GM18951 (cell line): ENCODE measurements around the gene RRAS2.
"Not testable (repeated sequence)": the region's sequence is repeated elsewhere in the genome, so short reads cannot be mapped to it uniquely, and the experiment has no call there.

Source experiments
- POLR2A ChIP-seq: IDR thresholded peaks from 4 replicates; pipeline ENCODE4 v1.6.1; 2011; ENCODE audit warnings: mild to moderate bottlenecking; ENCODE audit not compliant: insufficient read length, insufficient read depth; ENCODE audit errors: extremely low read depth
- in situ Hi-C: fragments of 300-500 bp; cut with MboI; formaldehyde crosslinking; loops from one replicate; pipeline ENCODE4 v1.12.0; 2022; ENCODE audit warnings: low sequenced_read_pairs, mixed read lengths, inconsistent platforms; ENCODE audit not compliant: unreplicated experiment

The RRAS2 gene

GRCh38 chr11:14288189-14288935 is 70.6 kb downstream of the RRAS2 start:
- in situ Hi-C loops = no loop called here
- no peak for TF ChIP-seq POLR2A

DNA sequence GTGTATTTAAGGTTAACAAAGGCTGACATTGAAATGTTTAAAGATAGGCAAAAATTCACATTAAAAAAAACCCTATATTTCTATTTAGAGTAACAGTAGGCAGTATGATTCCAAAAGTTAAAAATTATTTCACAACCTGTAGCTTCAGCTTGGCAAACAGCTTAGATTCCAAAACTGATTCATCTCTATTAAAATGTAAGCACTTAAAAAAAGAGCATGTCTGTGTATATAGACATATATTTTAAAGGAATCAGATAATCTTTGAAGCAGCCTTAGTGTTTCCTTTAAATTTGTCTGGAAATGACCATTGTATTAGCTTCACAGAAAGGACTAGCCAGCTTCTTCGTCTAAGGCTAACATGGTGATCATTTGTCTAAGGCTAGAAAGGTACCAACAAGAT is 80.1 kb downstream of the RRAS2 start:
- in situ Hi-C loops = not testable (repeated sequence)

GRCh38 chr11:14275076-14275475 is 83.9 kb downstream of the RRAS2 start:
- in situ Hi-C loops = no loop called here
- no peak for TF ChIP-seq POLR2A

- no peak for TF ChIP-seq POLR2A
- in situ Hi-C loops = no loop called here
Measured at GRCh38 chr11:14273895-14274294, 85.1 kb downstream of the RRAS2 start.

DNA sequence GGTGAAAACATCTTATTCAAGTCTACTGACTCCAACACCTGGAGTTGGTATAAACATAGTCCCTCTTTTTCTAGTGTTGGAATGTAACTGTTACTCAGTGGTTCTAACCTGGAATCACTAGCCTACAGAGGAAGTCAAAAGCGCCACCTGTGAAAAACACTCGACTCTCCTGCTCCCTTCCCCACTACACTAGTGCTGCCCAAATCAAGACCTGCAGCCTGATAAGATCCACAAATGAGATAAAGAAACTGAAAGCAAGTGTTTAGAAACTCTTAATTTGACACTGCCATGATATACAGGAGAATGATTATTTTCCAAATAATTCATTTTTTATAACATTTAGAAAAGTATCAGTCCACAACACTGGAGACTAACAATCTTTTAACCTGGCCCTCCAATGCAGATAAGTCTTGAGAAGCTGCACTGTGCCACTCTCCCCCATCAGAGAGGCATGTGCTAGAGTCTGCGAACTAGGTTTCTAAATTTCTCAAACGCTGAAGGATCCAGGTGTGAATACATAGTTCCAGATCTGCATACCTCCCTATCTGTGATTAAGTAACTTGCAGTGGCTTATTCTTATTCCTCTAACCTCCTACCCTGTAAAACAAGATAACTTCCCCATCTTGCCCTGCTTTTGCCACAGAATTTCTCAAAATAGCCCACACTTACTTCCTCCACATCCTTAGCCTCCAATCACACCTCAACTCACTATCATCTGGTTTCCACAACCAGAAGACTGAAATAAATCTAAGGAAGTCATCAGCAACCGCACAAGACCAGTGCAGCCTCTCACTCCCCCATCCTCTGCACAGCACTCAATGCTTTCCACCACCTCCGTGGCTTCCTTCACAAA is 88.1 kb downstream of the RRAS2 start:
- in situ Hi-C loops = no loop called here
- TF ChIP-seq POLR2A = no peak

GRCh38 chr11:14269692-14270573 is 89.0 kb downstream of the RRAS2 start:
- no peak for TF ChIP-seq POLR2A
- in situ Hi-C loops = no loop called here

GRCh38 chr11:14267861-14268635 is 90.9 kb downstream of the RRAS2 start:
- in situ Hi-C loops = no loop called here
- no peak for TF ChIP-seq POLR2A

DNA sequence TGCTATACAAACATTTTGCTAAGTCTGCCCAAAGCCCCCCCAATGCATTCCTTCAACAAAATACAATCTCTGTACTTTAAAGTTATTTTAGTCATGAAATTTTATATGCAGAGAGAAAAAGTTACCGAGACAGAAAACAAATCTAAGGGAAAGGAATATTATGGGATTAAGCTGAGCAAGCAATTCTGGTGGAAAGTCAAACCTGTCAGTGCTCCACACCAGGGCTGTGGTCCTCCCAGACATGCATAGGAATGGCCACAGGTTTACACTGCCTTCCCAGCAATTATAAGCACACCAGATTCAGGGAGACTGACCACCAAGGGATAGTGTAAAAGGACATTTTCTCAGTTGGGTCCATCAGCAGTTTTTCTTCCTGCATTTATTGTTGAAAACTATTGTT is 92.4 kb downstream of the RRAS2 start:
- in situ Hi-C loops = no loop called here
- TF ChIP-seq POLR2A = no peak

- no peak for TF ChIP-seq POLR2A
- in situ Hi-C loops = no loop called here
Measured at GRCh38 chr11:14264966-14265365, 94.0 kb downstream of the RRAS2 start.

DNA sequence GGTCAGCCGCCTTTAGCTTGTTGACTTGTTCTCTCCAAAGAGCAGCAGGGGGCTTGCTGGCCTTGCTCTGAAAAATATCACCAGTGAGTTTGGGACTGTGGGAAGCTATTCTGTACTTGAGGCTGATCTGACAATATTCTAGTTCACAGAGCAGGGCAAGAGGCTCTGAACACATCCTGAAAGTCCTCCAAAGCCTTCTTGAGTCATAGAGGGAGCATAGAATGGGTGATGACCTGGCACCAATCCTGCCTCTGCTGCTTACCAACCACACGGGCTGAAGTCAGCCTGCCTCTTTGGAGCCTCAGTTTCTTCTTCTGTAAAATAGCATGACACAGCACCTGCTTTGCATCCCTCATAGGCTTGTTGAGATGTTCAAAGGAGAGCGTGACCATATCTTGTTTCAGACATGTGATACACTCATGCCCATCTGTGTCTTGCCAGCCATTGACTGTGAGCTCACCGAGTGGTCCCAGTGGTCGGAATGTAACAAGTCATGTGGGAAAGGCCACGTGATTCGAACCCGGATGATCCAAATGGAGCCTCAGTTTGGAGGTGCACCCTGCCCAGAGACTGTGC is 96.6 kb downstream of the RRAS2 start:
- no peak for TF ChIP-seq POLR2A
- in situ Hi-C loops = no loop called here

- in situ Hi-C loops = no loop called here
- no peak for TF ChIP-seq POLR2A
Measured at GRCh38 chr11:14261066-14261465, 97.9 kb downstream of the RRAS2 start.

GRCh38 chr11:14259878-14260277 is 99.1 kb downstream of the RRAS2 start:
- in situ Hi-C loops = loop anchor here (10.0 kb wide), 1 partner anchor 485 kb away; no protein-coding TSS in a partner anchor
- TF ChIP-seq POLR2A = no peak

DNA sequence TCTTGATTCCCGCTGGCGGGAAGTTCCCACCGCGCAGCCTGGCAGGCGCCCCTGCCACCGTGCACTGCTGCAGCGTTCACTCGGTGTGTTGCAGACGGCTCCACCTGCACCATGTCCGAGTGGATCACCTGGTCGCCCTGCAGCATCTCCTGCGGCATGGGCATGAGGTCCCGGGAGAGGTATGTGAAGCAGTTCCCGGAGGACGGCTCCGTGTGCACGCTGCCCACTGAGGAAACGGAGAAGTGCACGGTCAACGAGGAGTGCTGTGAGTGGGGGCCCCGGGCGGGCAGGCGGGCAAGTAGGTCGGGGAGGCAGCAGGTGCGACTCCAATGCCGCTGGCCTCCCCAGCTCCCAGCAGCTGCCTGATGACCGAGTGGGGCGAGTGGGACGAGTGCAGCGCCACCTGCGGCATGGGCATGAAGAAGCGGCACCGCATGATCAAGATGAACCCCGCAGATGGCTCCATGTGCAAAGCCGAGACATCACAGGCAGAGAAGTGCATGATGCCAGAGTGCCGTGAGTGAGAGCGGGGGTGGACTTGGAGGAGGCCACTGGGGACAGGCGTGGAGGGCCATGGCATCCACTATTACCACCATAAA is 99.7 kb downstream of the RRAS2 start:
- TF ChIP-seq POLR2A = no peak
- in situ Hi-C loops = loop anchor here (10.0 kb wide), 1 partner anchor 484 kb away; no protein-coding TSS in a partner anchor
